ENCODE measurements around the gene STMN1.
A peak's percentile ranks its signal among the peaks of the same experiment; 100 is the strongest.

STMN1 gene

GRCh38 chr1:25922056-25922970 is 16.1 kb upstream of the STMN1 start:
- H3K4me3 ChIP-seq (ENCODE audit: low read depth in 1 of 5, low read length in 5 of 5): peak overlapping the region; percentile 51 to 71 (median 68)
- no peaks in the 10 kb centered on the region for H3K36me3 ChIP-seq (ENCODE audit: control insufficient read depth in 5 of 5, insufficient read depth in 5 of 5, low read length in 5 of 5)
- peaks cover 0 to 9% (median 3%) of the 10 kb centered on the region in 5 donors for H3K27me3 ChIP-seq (ENCODE audit: control insufficient read depth in 5 of 5, insufficient read depth in 4 of 5, low read length in 5 of 5)
- H3K27ac ChIP-seq (ENCODE audit: low read depth, low read length): peak overlapping the region; percentile 41
- H3K9me3 ChIP-seq (ENCODE audit: control insufficient read depth in 5 of 5, low read length in 5 of 5): no peaks in the 10 kb centered on the region
- H3K9ac ChIP-seq (ENCODE audit: low read length in 5 of 5): peak overlapping the region in 3 of 5 donors; percentile 6 to 73 (median 60)
- peaks cover 0 to 37% (median 36%) of the 10 kb centered on the region in 5 donors for H3K4me1 ChIP-seq (ENCODE audit: control insufficient read depth in 5 of 5, insufficient read depth in 5 of 5, low read length in 5 of 5)

- Histone ChIP-seq H3K9me3 (ENCODE audit: control insufficient read depth in 5 of 5, low read length in 5 of 5) (no peaks in the 10 kb centered on the region), H3K27ac (ENCODE audit: low read depth, low read length) (no peak overlapping the region), H3K4me3 (ENCODE audit: low read depth in 1 of 5, low read length in 5 of 5) (no peak overlapping the region), H3K4me1 (ENCODE audit: control insufficient read depth in 5 of 5, insufficient read depth in 5 of 5, low read length in 5 of 5) (peaks cover 0 to 28% (median 27%) of the 10 kb centered on the region in 5 donors), H3K27me3 (ENCODE audit: control insufficient read depth in 5 of 5, insufficient read depth in 4 of 5, low read length in 5 of 5) (peaks cover 0 to 4% (median 0%) of the 10 kb centered on the region in 5 donors), H3K9ac (ENCODE audit: low read length in 5 of 5) (no peak overlapping the region), H3K36me3 (ENCODE audit: control insufficient read depth in 5 of 5, insufficient read depth in 5 of 5, low read length in 5 of 5) (no peaks in the 10 kb centered on the region)
These were observed 12.4 kb upstream of the STMN1 start for GRCh38 chr1:25918615-25919014.

GRCh38 chr1:25917996-25918395 is 11.8 kb upstream of the STMN1 start:
- H3K27me3 ChIP-seq (ENCODE audit: control insufficient read depth in 5 of 5, insufficient read depth in 4 of 5, low read length in 5 of 5): peaks cover 0 to 4% (median 0%) of the 10 kb centered on the region in 5 donors
- H3K27ac ChIP-seq (ENCODE audit: low read depth, low read length): no peak overlapping the region
- H3K4me1 ChIP-seq (ENCODE audit: control insufficient read depth in 5 of 5, insufficient read depth in 5 of 5, low read length in 5 of 5): peaks cover 0 to 22% (median 21%) of the 10 kb centered on the region in 5 donors
- no peak overlapping the region for H3K4me3 ChIP-seq (ENCODE audit: low read depth in 1 of 5, low read length in 5 of 5)
- no peaks in the 10 kb centered on the region for H3K9me3 ChIP-seq (ENCODE audit: control insufficient read depth in 5 of 5, low read length in 5 of 5)
- H3K9ac ChIP-seq (ENCODE audit: low read length in 5 of 5): no peak overlapping the region
- no peaks in the 10 kb centered on the region for H3K36me3 ChIP-seq (ENCODE audit: control insufficient read depth in 5 of 5, insufficient read depth in 5 of 5, low read length in 5 of 5)

GRCh38 chr1:25916460-25916859 is 10.2 kb upstream of the STMN1 start:
- Histone ChIP-seq H3K9me3 (ENCODE audit: control insufficient read depth in 5 of 5, low read length in 5 of 5) (no peaks in the 10 kb centered on the region), H3K4me1 (ENCODE audit: control insufficient read depth in 5 of 5, insufficient read depth in 5 of 5, low read length in 5 of 5) (peaks cover 0 to 12% (median 10%) of the 10 kb centered on the region in 5 donors)

GRCh38 chr1:25914074-25914995 is 8.1 kb upstream of the STMN1 start:
- Histone ChIP-seq H3K27me3 (ENCODE audit: control insufficient read depth in 5 of 5, insufficient read depth in 4 of 5, low read length in 5 of 5) (no peaks in the 10 kb centered on the region), H3K36me3 (ENCODE audit: control insufficient read depth in 5 of 5, insufficient read depth in 5 of 5, low read length in 5 of 5) (no peaks in the 10 kb centered on the region), H3K9ac (ENCODE audit: low read length in 5 of 5) (no peak overlapping the region), H3K4me3 (ENCODE audit: low read depth in 1 of 5, low read length in 5 of 5) (no peak overlapping the region), H3K27ac (ENCODE audit: low read depth, low read length) (no peak overlapping the region), H3K4me1 (ENCODE audit: control insufficient read depth in 5 of 5, insufficient read depth in 5 of 5, low read length in 5 of 5) (peaks cover 0 to 12% (median 10%) of the 10 kb centered on the region in 5 donors), H3K9me3 (ENCODE audit: control insufficient read depth in 5 of 5, low read length in 5 of 5) (no peaks in the 10 kb centered on the region)

More at GRCh38 chr1:25916460-25916859, 10.2 kb upstream of the STMN1 start:
- no peak overlapping the region for H3K4me3 ChIP-seq (ENCODE audit: low read depth in 1 of 5, low read length in 5 of 5)
- H3K9ac ChIP-seq (ENCODE audit: low read length in 5 of 5): no peak overlapping the region
- H3K27ac ChIP-seq (ENCODE audit: low read depth, low read length): no peak overlapping the region
- H3K36me3 ChIP-seq (ENCODE audit: control insufficient read depth in 5 of 5, insufficient read depth in 5 of 5, low read length in 5 of 5): no peaks in the 10 kb centered on the region
- no peaks in the 10 kb centered on the region for H3K27me3 ChIP-seq (ENCODE audit: control insufficient read depth in 5 of 5, insufficient read depth in 4 of 5, low read length in 5 of 5)

GRCh38 chr1:25913206-25913605 is 7.0 kb upstream of the STMN1 start:
- no peaks in the 10 kb centered on the region for H3K27me3 ChIP-seq (ENCODE audit: control insufficient read depth in 5 of 5, insufficient read depth in 4 of 5, low read length in 5 of 5)
- no peak overlapping the region for H3K4me3 ChIP-seq (ENCODE audit: low read depth in 1 of 5, low read length in 5 of 5)

GRCh38 chr1:25912076-25912831 is 6.0 kb upstream of the STMN1 start:
- Histone ChIP-seq H3K9me3 (ENCODE audit: control insufficient read depth in 5 of 5, low read length in 5 of 5) (no peaks in the 10 kb centered on the region), H3K27ac (ENCODE audit: low read depth, low read length) (no peak overlapping the region), H3K4me1 (ENCODE audit: control insufficient read depth in 5 of 5, insufficient read depth in 5 of 5, low read length in 5 of 5) (no peaks in the 10 kb centered on the region), H3K9ac (ENCODE audit: low read length in 5 of 5) (no peak overlapping the region), H3K4me3 (ENCODE audit: low read depth in 1 of 5, low read length in 5 of 5) (no peak overlapping the region), H3K36me3 (ENCODE audit: control insufficient read depth in 5 of 5, insufficient read depth in 5 of 5, low read length in 5 of 5) (no peaks in the 10 kb centered on the region), H3K27me3 (ENCODE audit: control insufficient read depth in 5 of 5, insufficient read depth in 4 of 5, low read length in 5 of 5) (no peaks in the 10 kb centered on the region)

More at GRCh38 chr1:25913206-25913605, 7.0 kb upstream of the STMN1 start:
- Histone ChIP-seq H3K9ac (ENCODE audit: low read length in 5 of 5) (no peak overlapping the region), H3K27ac (ENCODE audit: low read depth, low read length) (no peak overlapping the region), H3K4me1 (ENCODE audit: control insufficient read depth in 5 of 5, insufficient read depth in 5 of 5, low read length in 5 of 5) (peaks cover 0 to 8% (median 6%) of the 10 kb centered on the region in 5 donors), H3K9me3 (ENCODE audit: control insufficient read depth in 5 of 5, low read length in 5 of 5) (no peaks in the 10 kb centered on the region), H3K36me3 (ENCODE audit: control insufficient read depth in 5 of 5, insufficient read depth in 5 of 5, low read length in 5 of 5) (no peaks in the 10 kb centered on the region)

GRCh38 chr1:25911162-25911561 is 4.9 kb upstream of the STMN1 start:
- Histone ChIP-seq H3K9ac (ENCODE audit: low read length in 5 of 5) (no peak overlapping the region), H3K27me3 (ENCODE audit: control insufficient read depth in 5 of 5, insufficient read depth in 4 of 5, low read length in 5 of 5) (no peaks in the 10 kb centered on the region), H3K9me3 (ENCODE audit: control insufficient read depth in 5 of 5, low read length in 5 of 5) (no peaks in the 10 kb centered on the region), H3K4me1 (ENCODE audit: control insufficient read depth in 5 of 5, insufficient read depth in 5 of 5, low read length in 5 of 5) (peaks cover 0 to 10% (median 7%) of the 10 kb centered on the region in 5 donors), H3K4me3 (ENCODE audit: low read depth in 1 of 5, low read length in 5 of 5) (no peak overlapping the region), H3K36me3 (ENCODE audit: control insufficient read depth in 5 of 5, insufficient read depth in 5 of 5, low read length in 5 of 5) (no peaks in the 10 kb centered on the region), H3K27ac (ENCODE audit: low read depth, low read length) (no peak overlapping the region)

GRCh38 chr1:25909040-25909439 is 2.8 kb upstream of the STMN1 start:
- H3K4me3 ChIP-seq (ENCODE audit: low read depth in 1 of 5, low read length in 5 of 5): no peak overlapping the region
- no peak overlapping the region for H3K27ac ChIP-seq (ENCODE audit: low read depth, low read length)
- H3K36me3 ChIP-seq (ENCODE audit: control insufficient read depth in 5 of 5, insufficient read depth in 5 of 5, low read length in 5 of 5): no peaks in the 10 kb centered on the region
- H3K9ac ChIP-seq (ENCODE audit: low read length in 5 of 5): no peak overlapping the region
- H3K4me1 ChIP-seq (ENCODE audit: control insufficient read depth in 5 of 5, insufficient read depth in 5 of 5, low read length in 5 of 5): peaks cover 0 to 26% (median 18%) of the 10 kb centered on the region in 5 donors
- no peaks in the 10 kb centered on the region for H3K9me3 ChIP-seq (ENCODE audit: control insufficient read depth in 5 of 5, low read length in 5 of 5)
- no peaks in the 10 kb centered on the region for H3K27me3 ChIP-seq (ENCODE audit: control insufficient read depth in 5 of 5, insufficient read depth in 4 of 5, low read length in 5 of 5)
